Measurements from ENCODE around the gene NACC2. TPM values are rescaled to one million over a fixed set of nuclear protein-coding genes. Genes with fewer than 3 reads are reported as not detected.

The NACC2 gene
- total RNA-seq, 1 experiment from 2014 or later, result 34.4 TPM

- DNase-seq (ENCODE audit: low read depth), result no peak
Observed at GRCh38 chr9:136025481-136025880, 69.6 kb downstream of the NACC2 start.

DNA sequence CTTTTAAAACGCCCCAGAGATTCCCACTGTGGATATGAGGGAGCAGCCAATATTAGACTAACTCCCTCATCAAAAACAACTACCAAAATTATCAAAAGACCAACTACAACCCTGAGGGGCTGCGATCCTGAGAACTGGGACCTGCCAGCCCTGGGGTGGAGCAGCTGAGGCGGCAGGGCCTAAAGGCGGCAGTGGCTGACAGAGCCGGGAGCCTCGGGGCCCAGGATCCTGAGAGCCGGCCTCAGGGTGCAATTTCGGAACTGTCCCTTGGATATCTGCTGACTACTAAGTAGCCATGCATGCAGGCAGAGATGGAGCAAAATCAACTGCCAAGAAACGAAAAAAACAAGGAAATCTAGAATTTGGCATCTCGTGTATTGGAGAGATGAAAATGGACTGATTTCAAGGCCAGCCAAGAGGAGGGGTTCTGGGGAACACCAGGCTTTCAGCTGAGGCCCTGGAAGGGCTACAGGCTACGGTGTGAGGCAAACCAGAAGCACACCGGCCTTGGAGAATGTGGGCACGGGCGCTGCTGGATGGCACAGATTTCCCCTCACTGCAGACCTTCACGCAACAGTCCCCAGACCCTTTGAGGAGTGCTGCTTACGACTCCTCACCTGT lies 70.3 kb downstream of the NACC2 start:
- DNase-seq (ENCODE audit: low read depth), result no peak

GRCh38 chr9:136024286-136024685 lies 70.8 kb downstream of the NACC2 start:
- DNase-seq (ENCODE audit: low read depth), result no peak

- DNase-seq (ENCODE audit: low read depth), result peak; percentile 39
Observed at GRCh38 chr9:136023410-136024225, 71.5 kb downstream of the NACC2 start.

DNA sequence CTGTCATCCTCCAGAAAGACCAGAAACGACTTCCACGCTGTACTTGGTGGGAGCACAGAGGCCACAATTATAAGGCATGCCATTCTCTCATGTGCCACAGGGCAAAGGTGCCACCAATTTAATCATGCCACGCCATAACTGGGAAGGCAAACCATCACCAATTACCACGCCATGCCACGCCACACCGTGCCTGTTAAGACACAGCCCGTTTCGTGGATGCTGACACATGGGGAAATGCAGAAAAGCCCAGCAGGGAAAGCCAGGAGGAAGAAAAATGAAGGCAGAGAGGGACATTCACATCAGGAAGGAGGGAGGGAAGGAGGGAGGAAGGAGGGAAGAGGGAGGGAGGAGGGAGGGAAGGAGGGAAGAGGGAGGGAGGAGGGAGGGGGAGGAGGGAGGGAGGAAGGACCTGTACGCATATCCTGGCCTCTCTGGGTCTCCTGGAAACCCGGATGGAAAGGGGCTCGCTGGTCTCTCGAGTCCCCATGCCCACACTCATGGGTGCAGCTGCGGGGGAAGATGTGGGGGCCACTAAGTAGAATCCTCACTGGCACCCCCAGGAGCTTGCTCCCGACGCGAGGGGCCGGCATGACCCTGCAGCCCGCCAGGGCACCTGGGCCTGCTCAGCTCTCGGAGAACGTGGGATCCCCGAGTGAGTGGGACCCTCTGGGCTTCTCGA lies 72.2 kb downstream of the NACC2 start:
- no peak for DNase-seq (ENCODE audit: low read depth)

- DNase-seq (ENCODE audit: low read depth), result no peak
Observed at GRCh38 chr9:136021872-136022681, 73.0 kb downstream of the NACC2 start.

DNA sequence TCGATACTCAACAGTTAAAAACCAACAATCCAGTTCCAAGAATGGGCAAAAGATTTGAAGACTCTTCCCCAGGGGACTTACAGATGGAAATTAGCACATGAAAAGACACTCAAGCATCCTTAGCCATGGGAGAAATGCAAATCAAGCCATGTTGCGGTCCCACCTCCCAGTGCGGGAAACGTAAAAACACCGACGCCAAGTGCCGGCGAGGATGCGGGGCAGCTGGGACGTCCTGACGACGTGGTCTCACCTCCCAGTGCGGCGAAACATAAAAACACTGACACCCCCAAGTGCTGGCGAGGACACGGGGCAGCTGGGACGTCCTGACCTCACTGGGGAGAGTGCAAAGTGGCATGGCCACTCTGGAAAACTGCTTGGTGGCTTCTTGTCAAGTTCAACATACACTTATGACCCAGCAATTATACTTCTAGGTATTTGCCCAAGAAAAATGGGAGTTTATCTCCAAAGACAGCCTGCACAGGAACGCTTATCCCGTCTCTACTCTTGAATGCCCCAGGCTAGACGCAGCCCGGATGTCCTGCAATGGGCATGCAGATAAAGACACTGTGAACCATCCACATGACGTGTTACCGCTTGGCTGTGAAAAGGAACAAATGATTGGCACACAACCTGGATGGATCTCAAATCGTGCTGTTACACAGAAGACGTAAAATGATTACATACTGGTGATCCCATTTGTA lies 73.8 kb downstream of the NACC2 start:
- no peak for DNase-seq (ENCODE audit: low read depth)

- DNase-seq (ENCODE audit: low read depth), result no peak
Observed at GRCh38 chr9:136020671-136021070, 74.4 kb downstream of the NACC2 start.

- DNase-seq (ENCODE audit: low read depth), result no peak
Observed at GRCh38 chr9:136020206-136020605, 74.9 kb downstream of the NACC2 start.

- DNase-seq (ENCODE audit: low read depth), result no peak
Observed at GRCh38 chr9:136019681-136020060, 75.4 kb downstream of the NACC2 start.

DNA sequence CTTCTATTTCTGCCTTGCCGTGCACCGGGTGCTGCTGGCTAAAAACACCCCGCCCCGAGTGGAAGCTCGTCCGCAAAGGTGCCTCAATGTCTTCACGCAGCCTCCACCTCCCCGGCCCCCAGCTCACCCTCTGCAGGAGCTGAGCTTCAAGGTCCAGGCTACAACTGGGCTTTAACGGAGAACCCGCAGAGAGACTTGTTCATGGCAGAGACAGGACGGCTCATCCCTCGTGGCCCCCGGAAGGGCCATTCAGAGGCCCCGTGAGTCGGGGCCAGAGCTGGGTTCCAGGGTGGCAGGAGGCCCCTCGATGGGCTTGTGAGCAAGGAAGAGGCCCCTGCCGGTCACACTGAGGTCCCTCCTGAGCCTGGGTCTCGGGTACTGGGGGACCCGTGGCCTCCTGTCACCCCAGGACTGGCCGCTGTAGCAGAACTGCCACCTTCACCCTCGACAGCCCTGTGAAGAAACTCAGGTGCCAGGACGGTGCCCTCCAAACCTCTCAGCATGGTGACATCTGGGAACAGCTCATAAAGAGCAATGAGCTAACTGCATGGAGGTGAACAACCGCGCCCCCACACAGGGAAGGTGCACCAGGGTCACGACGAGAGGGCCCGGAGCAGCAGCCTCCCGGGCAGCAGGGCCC lies 75.9 kb downstream of the NACC2 start:
- DNase-seq (ENCODE audit: low read depth), result no peak

DNA sequence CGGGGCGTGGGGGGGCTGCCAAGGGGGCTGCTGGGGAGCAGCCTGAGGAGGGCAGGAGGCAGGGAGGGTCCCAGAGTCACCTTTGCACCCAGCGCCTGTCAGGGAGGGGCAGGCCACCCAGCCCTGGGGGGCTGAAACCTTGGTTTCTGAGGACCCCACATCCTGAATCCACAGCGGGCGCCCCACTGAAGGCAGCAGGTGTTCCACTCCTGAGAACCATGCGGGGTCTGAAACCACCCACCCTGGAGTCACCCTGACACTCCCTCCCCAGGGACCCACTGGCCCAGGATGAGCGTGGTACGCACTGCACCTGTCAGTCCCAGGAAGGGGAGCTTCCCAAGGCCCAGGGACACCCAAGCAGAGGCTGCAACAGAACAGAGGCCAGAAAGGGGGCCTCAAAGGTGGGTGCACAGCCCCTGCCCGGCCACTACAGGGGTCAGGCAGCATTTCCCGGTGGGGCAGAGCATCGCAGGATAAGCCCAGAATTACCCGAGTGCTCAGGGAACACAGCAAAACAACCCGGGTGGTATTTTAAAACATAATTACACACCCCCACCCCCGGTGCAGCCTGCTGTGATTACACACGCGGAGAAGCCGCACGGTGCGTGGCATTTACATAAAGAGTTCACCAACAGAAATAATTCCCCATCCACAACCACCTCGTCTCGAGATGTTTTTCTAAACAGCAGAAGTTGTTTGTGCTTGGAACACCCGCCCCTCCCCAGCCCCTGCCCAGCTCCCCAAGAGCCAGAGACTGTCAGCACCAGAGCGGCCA lies 76.6 kb downstream of the NACC2 start:
- no peak for DNase-seq (ENCODE audit: low read depth)

DNA sequence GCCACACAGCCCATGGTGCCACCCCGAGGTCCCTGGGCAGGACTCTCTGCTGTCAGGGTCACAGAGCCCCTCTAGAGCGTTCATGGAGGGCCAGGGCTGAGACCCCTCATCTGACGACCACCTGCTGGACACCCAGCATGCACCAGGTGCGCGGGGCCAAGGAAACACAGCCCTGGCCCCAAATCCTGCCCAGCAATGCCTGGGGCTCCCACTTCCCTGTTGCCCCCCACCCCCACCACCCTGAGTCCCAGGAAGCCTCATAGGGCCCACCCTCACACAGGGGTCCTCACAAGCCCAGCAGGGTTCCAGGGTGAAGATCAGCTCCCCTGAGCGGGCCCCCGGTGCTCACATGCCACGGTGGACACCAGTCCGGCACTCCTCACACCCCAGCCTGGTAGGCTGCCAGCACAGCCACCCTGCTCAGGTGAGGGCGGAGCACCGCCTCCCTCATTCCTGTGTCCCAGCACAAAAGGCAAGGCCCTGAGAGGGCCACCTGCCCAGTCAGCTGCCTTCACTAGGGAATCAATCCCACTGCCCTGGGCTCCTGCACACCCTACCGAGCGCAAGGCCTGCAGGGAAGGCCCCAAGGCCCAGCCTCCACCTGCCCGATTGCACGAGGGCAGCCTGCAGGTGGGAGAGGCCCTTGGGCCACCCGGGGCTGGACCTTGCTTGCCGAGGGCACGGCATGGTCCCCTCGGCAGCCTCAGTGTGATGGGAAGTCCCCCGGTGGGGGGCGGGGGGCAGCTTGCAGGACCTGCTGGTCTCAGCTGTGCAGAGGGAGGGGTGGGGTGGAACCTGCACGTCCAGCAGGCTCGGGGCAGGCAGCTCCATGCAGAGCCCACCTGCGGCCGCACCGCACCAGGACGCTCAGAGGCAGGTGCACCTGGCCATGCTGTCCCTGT lies 77.5 kb downstream of the NACC2 start:
- no peak for DNase-seq (ENCODE audit: low read depth)

- no peak for DNase-seq (ENCODE audit: low read depth)
Observed at GRCh38 chr9:136016572-136017288, 78.4 kb downstream of the NACC2 start.

DNA sequence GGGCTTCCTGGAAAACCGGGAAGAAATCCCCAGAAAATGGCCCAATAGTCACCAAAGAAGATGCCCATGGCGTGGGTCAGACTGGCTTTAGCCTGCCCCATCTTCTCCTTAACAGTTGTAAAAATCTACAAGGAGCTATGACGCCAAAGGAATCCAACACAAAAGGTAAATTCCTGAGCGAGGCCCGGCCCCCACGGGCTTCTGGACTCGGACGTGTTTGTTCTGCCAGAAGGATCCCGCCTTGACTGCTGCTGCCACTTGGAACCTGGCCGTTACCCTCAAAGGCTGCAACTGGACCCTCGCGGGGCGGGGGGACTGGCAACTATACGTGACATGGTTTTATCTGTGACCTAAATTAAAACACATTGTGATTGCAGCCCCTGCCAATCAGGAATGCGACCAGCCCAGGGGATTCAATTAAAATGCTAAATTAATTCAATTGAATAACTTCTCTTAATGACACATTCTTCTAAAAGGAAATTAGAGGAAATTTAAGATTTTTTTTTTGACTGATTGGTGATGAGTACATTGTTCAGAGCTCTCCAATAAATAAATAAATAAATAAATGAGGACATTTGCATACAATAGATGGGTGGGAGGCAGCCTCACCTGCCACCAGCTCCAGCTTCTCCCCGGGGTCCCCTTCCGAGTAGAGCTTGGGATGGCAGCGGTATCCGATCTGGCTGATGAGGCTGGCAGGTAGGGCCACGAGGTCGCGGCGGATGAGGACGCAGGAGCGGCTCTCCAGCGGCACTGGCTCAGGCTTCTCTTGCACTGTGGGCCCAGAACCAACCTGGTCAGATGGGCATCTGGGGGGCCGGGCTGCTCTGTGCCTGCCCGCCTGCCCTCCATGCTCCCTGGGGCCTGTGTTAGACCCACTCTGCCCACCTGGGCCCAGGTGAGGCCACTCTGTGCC lies 79.2 kb downstream of the NACC2 start:
- DNase-seq (ENCODE audit: low read depth), result no peak

- no peak for DNase-seq (ENCODE audit: low read depth)
Observed at GRCh38 chr9:136014924-136015633, 80.0 kb downstream of the NACC2 start.

Data from LHCN-M2 (cell line).